OCI-LY3 (cell line): ENCODE data around the gene THAP8.

Source experiments
- H2AFZ ChIP-seq: fragments of 200-600, 300-600 bp; shearing (Covaris generic); 2 replicates; pipeline ENCODE4 v1.6.0; 2014; ENCODE audit warnings: antibody characterized with exemption, low read depth, low read length
- H3K27ac ChIP-seq: fragments of 200-600, 300-600 bp; sonication (generic); 2 replicates; pipeline ENCODE4 v1.5.1; 2014; ENCODE audit warnings: mild to moderate bottlenecking, low read length, moderate library complexity, mixed read lengths
- H3K27me3 ChIP-seq: fragments of 200-600, 300-600 bp; sonication (generic); 2 replicates; pipeline ENCODE4 v1.6.1; 2014; ENCODE audit warnings: low read depth, low read length, mixed read lengths
- H3K36me3 ChIP-seq: fragments of 200-600, 300-600 bp; sonication (generic); replicated peaks from 2 replicates; pipeline ENCODE3; 2014; ENCODE audit warnings: low read depth, low read length, mixed read lengths
- H3K4me1 ChIP-seq: fragments of 300-600, 200-600 bp; sonication (generic); 2 replicates; pipeline ENCODE4 v1.6.1; 2014; ENCODE audit warnings: low read length, mixed read lengths
- H3K4me2 ChIP-seq: fragments of 200-600, 300-600 bp; sonication (generic); 2 replicates; pipeline ENCODE4 v1.6.1; 2014; ENCODE audit warnings: low read length, mixed read lengths
- H3K4me3 ChIP-seq: fragments of 300-600, 200-600 bp; sonication (generic); 2 replicates; pipeline ENCODE4 v1.5.1; 2014; ENCODE audit warnings: antibody characterized with exemption, mild to moderate bottlenecking, low read length, moderate library complexity
- H3K79me2 ChIP-seq: fragments of 300-600, 200-600 bp; shearing (Covaris generic); 2 replicates; pipeline ENCODE4 v1.6.1; 2014; ENCODE audit warnings: mild to moderate bottlenecking, low read length, mixed read lengths
- H3K9ac ChIP-seq: fragments of 300-600, 200-600 bp; shearing (Covaris generic); 2 replicates; pipeline ENCODE4 v1.6.0; 2014; ENCODE audit warnings: mild to moderate bottlenecking, low read length, moderate library complexity
- H3K9me3 ChIP-seq: fragments of 200-600, 300-600 bp; shearing (Covaris generic); 2 replicates; pipeline ENCODE4 v1.6.1; 2014; ENCODE audit warnings: low read length, mixed read lengths; ENCODE audit not compliant: insufficient read depth
- H4K20me1 ChIP-seq: fragments of 200-600, 300-600 bp; sonication (generic); 2 replicates; pipeline ENCODE4 v1.6.1; 2016; ENCODE audit warnings: low read length, mixed read lengths; ENCODE audit not compliant: insufficient read depth
- CTCF ChIP-seq: fragments of 200-600, 300-600 bp; sonication (generic); IDR thresholded peaks from 2 replicates; pipeline ENCODE4 v1.5.1; 2014; ENCODE audit warnings: antibody characterized with exemption, low read length, low read depth
- EZH2phosphoT487 ChIP-seq: fragments of 200-600 bp; shearing (Covaris generic); IDR thresholded peaks from 2 replicates; pipeline ENCODE4 v1.6.1; 2018; ENCODE audit warnings: antibody characterized with exemption, mixed run types, low read depth

Gene THAP8

GRCh38 chr19:36006955-36007354 lies 47.1 kb downstream of the THAP8 start:
- Histone ChIP-seq H2AFZ (no peak overlapping the region), H3K27ac (no peak overlapping the region)
- no peak for TF ChIP-seq CTCF
- no peak for TF ChIP-seq EZH2phosphoT487

GRCh38 chr19:36003284-36003683 lies 50.8 kb downstream of the THAP8 start:
- H3K9me3 ChIP-seq = no peaks in the 10 kb centered on the region
- H3K27me3 ChIP-seq = no peaks in the 10 kb centered on the region
- no peak overlapping the region for H3K9ac ChIP-seq
- H3K27ac ChIP-seq = no peak overlapping the region
- no peak overlapping the region for H3K4me3 ChIP-seq
- H2AFZ ChIP-seq = no peak overlapping the region
- H3K79me2 ChIP-seq = peaks cover 13% of the 10 kb centered on the region
- TF ChIP-seq CTCF (no peak), EZH2phosphoT487 (no peak)
- no peak overlapping the region for H3K4me2 ChIP-seq
- H3K4me1 ChIP-seq = no peaks in the 10 kb centered on the region
- H3K36me3 ChIP-seq = peaks cover 13% of the 10 kb centered on the region
- H4K20me1 ChIP-seq = no peaks in the 10 kb centered on the region

More at GRCh38 chr19:36006955-36007354, 47.1 kb downstream of the THAP8 start:
- H3K79me2 ChIP-seq = no peaks in the 10 kb centered on the region; the same call in 1 of the 2 replicates
- no peak overlapping the region for H3K4me2 ChIP-seq
- no peak overlapping the region for H3K9ac ChIP-seq
- peaks cover under 1% of the 10 kb centered on the region for H3K36me3 ChIP-seq
- no peak overlapping the region for H3K4me3 ChIP-seq
- H3K4me1 ChIP-seq = no peaks in the 10 kb centered on the region
- no peaks in the 10 kb centered on the region for H3K9me3 ChIP-seq
- H3K27me3 ChIP-seq = no peaks in the 10 kb centered on the region
- H4K20me1 ChIP-seq = no peaks in the 10 kb centered on the region

GRCh38 chr19:36001605-36002004 lies 52.5 kb downstream of the THAP8 start:
- no peak overlapping the region for H3K9ac ChIP-seq
- H3K9me3 ChIP-seq = no peaks in the 10 kb centered on the region
- peaks cover 22% of the 10 kb centered on the region for H3K79me2 ChIP-seq
- no peak overlapping the region for H2AFZ ChIP-seq
- H4K20me1 ChIP-seq = no peaks in the 10 kb centered on the region
- no peak overlapping the region for H3K4me2 ChIP-seq
- H3K4me1 ChIP-seq = peaks cover 2% of the 10 kb centered on the region
- H3K27ac ChIP-seq = no peak overlapping the region
- no peaks in the 10 kb centered on the region for H3K27me3 ChIP-seq
- no peak for TF ChIP-seq EZH2phosphoT487
- TF ChIP-seq CTCF = no peak
- peaks cover 16% of the 10 kb centered on the region for H3K36me3 ChIP-seq
- H3K4me3 ChIP-seq = no peak overlapping the region

GRCh38 chr19:35996777-35997176 lies 57.3 kb downstream of the THAP8 start:
- Histone ChIP-seq H3K4me1 (peaks cover 25% of the 10 kb centered on the region), H3K27me3 (no peaks in the 10 kb centered on the region), H3K79me2 (peaks cover 39% of the 10 kb centered on the region), H3K9ac (no peak overlapping the region), H3K4me3 (no peak overlapping the region), H2AFZ (no peak overlapping the region), H3K4me2 (peak overlapping the region; percentile 84), H4K20me1 (no peaks in the 10 kb centered on the region), H3K27ac (no peak overlapping the region), H3K36me3 (peaks cover 14% of the 10 kb centered on the region), H3K9me3 (no peaks in the 10 kb centered on the region)
- TF ChIP-seq EZH2phosphoT487 (no peak), CTCF (no peak)
